Panc1 (cell line): ENCODE results near the gene SELENOT. TPM values are rescaled to one million over a fixed set of nuclear protein-coding genes. Genes with fewer than 3 reads are reported as not detected.

Source experiments
- ATAC-seq: fragments of 200-7000 bp; cut with Tn5 transposase; 2 replicates; pipeline ENCODE4 v1.9.1; 2020; ENCODE audit warnings: mild to moderate bottlenecking, moderate library complexity
- BruUV-seq: library from RNA; stranded (reverse); fragments of 400-500 nt; replicated peaks from 2 replicates; lab custom pipeline; 2021; lab: Mats Ljungman, UMichigan
- CTCF ChIA-PET: fragments of 300-600 bp; sonication (Branson Sonifier 250); formaldehyde crosslinking; loops from one replicate; lab custom pipeline; 2022; ENCODE audit warnings: antibody characterized with exemption; lab: Charles Lee
- POLR2A ChIA-PET: fragments of 300-600 bp; sonication (Branson Sonifier 250); formaldehyde crosslinking; loops from one replicate; lab custom pipeline; 2022; ENCODE audit warnings: antibody characterized with exemption; lab: Charles Lee
- DNase-seq: peaks from one replicate; pipeline ENCODE4 v3.0.0-alpha.2; 2010; ENCODE audit warnings: low read depth, low spot score
- H3K27ac ChIP-seq: 2 replicates; pipeline ENCODE4 v1.5.1; 2011; ENCODE audit warnings: mild to moderate bottlenecking, low read length, inconsistent platforms
- H3K27me3 ChIP-seq: fragments of 200-500 bp; sonication (Bioruptor generic); 2 replicates; pipeline ENCODE4 v1.6.0; 2014; ENCODE audit warnings: low read length, inconsistent platforms; ENCODE audit not compliant: control insufficient read depth, insufficient read depth
- H3K36me3 ChIP-seq: fragments of 200-500 bp; sonication (Bioruptor generic); 2 replicates; pipeline ENCODE4 v1.5.1; 2014; ENCODE audit warnings: inconsistent platforms, mild to moderate bottlenecking, low read length, moderate library complexity; ENCODE audit not compliant: control insufficient read depth, insufficient read depth
- H3K4me1 ChIP-seq: 2 replicates; pipeline ENCODE4 v1.5.1; 2011; ENCODE audit warnings: inconsistent platforms, mild to moderate bottlenecking, low read length, moderate library complexity; ENCODE audit not compliant: control insufficient read depth, insufficient read depth
- H3K4me3 ChIP-seq, 2 experiments: 2 replicates each; pipeline ENCODE4 v1.5.1; 2011 to 2012; ENCODE audit warnings: low read depth in 2 of 2, low read length in 2 of 2, mild to moderate bottlenecking in 2 of 2, inconsistent platforms in 1 of 2, moderate library complexity in 1 of 2
- H3K9me3 ChIP-seq: fragments of 200-500 bp; sonication (Bioruptor generic); 2 replicates; pipeline ENCODE4 v1.5.1; 2014; ENCODE audit warnings: low read depth, mild to moderate bottlenecking, inconsistent platforms, low read length, moderate library complexity; ENCODE audit not compliant: control insufficient read depth, insufficient read depth
- POLR2AphosphoS5 ChIP-seq: IDR thresholded peaks from 2 replicates; pipeline ENCODE4 v1.6.1; 2012; ENCODE audit warnings: mild to moderate bottlenecking, low read depth, low read length, moderate library complexity
- SIN3A ChIP-seq: IDR thresholded peaks from 2 replicates; pipeline ENCODE4 v1.6.1; 2012; ENCODE audit warnings: low read depth, mild to moderate bottlenecking, low read length, moderate library complexity, borderline replicate concordance; ENCODE audit not compliant: insufficient read depth
- TCF7L2 ChIP-seq: IDR thresholded peaks from 2 replicates; pipeline ENCODE4 v1.6.1; 2011; ENCODE audit warnings: mild to moderate bottlenecking, low read depth, low read length, inconsistent platforms
- in situ Hi-C: cut with HindIII; loops from 2 replicates; pipeline ENCODE4 v1.10.0; 2016; ENCODE audit warnings: low sequenced_read_pairs, low pct_unique_long_range_greater_than_20kb
- intact Hi-C: fragments of 100-400 bp; cut with micrococcal nuclease; formaldehyde crosslinking; loops from one replicate; pipeline ENCODE4 v1.10.0; 2022; ENCODE audit not compliant: unreplicated experiment
- total RNA-seq: library from RNA; stranded (reverse); gene quantifications from one replicate; pipeline ENCODE4 v1.2.1, GENCODE V29; 2021; ENCODE audit not compliant: unreplicated experiment
- TF ChIP-seq, protein P1 (sequence below), 2 experiments: IDR thresholded peaks; 2 replicates each; pipeline ENCODE4 v1.6.1; 2011 to 2012; ENCODE audit warnings: low read depth in 2 of 2, control low read depth in 1 of 2, low read length in 1 of 2, mild to moderate bottlenecking in 1 of 2, moderate library complexity in 1 of 2; ENCODE audit not compliant: insufficient read depth in 1 of 2
- TF ChIP-seq, protein P2 (sequence below): fragments of 450-650 bp; IDR thresholded peaks from 2 replicates; pipeline ENCODE4 v1.5.1; 2017; ENCODE audit warnings: mild to moderate bottlenecking

SELENOT gene
- total RNA-seq, 1 experiment from 2014 or later: 114 TPM

DNA sequence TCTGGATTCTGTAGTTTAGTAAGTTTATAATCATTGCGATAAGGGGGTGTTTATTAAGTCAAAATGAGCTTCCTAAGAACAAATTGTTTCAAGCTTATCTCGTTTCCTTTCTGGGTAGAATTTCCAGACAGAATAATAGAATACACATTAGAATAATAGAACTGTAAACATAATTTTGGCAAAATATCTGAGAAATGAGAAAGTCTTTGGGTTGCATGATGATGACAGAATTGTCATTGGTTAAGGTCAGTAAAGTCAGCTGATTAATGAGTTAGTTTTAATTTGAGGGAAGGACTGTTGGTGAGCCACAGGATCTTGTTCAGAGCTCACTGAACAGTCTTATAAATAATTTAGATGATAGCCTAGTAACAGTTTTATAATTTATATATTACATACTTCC lies 46.3 kb upstream of the SELENOT start:
- in situ Hi-C loops: no loop called here
- Histone ChIP-seq H3K4me3 (no peak overlapping the region), H3K27ac (no peak overlapping the region), H3K36me3 (peaks cover 28% of the 10 kb centered on the region), H3K9me3 (no peaks in the 10 kb centered on the region), H3K4me1 (no peaks in the 10 kb centered on the region), H3K27me3 (no peaks in the 10 kb centered on the region)
- DNase-seq (no peak), ATAC-seq (no peak)
- no TSS peak for BruUV-seq
- ChIA-PET CTCF (no interaction called here), POLR2A (no interaction called here)
- TF ChIP-seq POLR2AphosphoS5: no peak
- TF ChIP-seq, protein P1, sequence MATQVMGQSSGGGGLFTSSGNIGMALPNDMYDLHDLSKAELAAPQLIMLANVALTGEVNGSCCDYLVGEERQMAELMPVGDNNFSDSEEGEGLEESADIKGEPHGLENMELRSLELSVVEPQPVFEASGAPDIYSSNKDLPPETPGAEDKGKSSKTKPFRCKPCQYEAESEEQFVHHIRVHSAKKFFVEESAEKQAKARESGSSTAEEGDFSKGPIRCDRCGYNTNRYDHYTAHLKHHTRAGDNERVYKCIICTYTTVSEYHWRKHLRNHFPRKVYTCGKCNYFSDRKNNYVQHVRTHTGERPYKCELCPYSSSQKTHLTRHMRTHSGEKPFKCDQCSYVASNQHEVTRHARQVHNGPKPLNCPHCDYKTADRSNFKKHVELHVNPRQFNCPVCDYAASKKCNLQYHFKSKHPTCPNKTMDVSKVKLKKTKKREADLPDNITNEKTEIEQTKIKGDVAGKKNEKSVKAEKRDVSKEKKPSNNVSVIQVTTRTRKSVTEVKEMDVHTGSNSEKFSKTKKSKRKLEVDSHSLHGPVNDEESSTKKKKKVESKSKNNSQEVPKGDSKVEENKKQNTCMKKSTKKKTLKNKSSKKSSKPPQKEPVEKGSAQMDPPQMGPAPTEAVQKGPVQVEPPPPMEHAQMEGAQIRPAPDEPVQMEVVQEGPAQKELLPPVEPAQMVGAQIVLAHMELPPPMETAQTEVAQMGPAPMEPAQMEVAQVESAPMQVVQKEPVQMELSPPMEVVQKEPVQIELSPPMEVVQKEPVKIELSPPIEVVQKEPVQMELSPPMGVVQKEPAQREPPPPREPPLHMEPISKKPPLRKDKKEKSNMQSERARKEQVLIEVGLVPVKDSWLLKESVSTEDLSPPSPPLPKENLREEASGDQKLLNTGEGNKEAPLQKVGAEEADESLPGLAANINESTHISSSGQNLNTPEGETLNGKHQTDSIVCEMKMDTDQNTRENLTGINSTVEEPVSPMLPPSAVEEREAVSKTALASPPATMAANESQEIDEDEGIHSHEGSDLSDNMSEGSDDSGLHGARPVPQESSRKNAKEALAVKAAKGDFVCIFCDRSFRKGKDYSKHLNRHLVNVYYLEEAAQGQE (IDR thresholded peaks at IDR 0.05; ENCODE audit: insufficient read depth in 1 of 2, low read depth in 2 of 2, low read length in 1 of 2): no peak
- no peak for TF ChIP-seq TCF7L2
- TF ChIP-seq, protein P2, sequence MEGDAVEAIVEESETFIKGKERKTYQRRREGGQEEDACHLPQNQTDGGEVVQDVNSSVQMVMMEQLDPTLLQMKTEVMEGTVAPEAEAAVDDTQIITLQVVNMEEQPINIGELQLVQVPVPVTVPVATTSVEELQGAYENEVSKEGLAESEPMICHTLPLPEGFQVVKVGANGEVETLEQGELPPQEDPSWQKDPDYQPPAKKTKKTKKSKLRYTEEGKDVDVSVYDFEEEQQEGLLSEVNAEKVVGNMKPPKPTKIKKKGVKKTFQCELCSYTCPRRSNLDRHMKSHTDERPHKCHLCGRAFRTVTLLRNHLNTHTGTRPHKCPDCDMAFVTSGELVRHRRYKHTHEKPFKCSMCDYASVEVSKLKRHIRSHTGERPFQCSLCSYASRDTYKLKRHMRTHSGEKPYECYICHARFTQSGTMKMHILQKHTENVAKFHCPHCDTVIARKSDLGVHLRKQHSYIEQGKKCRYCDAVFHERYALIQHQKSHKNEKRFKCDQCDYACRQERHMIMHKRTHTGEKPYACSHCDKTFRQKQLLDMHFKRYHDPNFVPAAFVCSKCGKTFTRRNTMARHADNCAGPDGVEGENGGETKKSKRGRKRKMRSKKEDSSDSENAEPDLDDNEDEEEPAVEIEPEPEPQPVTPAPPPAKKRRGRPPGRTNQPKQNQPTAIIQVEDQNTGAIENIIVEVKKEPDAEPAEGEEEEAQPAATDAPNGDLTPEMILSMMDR: no peak
- TF ChIP-seq SIN3A: no peak
- intact Hi-C loops: no loop called here

DNA sequence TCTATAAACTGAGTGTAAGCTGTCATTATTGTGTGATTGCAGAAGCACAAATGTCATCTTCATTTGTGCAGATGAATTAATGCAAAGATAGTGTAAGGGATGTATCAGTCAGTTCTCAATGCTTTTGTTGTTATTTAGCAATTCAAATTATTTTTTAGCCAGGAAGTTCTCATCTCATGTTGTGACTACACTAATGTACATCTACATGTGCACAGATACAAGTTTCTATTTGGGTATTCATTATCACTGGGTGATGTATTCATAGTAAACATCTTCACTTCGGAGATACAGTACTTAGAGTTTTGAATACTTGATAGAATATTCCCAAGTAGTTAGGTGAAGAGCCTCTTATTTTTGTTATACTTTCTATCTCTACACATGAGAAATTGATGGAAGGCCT lies 45.4 kb upstream of the SELENOT start:
- no peak for ATAC-seq

More for the DNA sequence above, 45.4 kb upstream of the SELENOT start:
- H3K27me3 ChIP-seq: no peaks in the 10 kb centered on the region
- no peak overlapping the region for H3K27ac ChIP-seq
- no peak overlapping the region for H3K4me3 ChIP-seq
- DNase-seq: no peak
- TF ChIP-seq, protein P1 (IDR thresholded peaks at IDR 0.05; ENCODE audit: insufficient read depth in 1 of 2, low read depth in 2 of 2, low read length in 1 of 2): no peak
- TF ChIP-seq POLR2AphosphoS5 (no peak), TCF7L2 (no peak), SIN3A (no peak)
- TF ChIP-seq, protein P2: no peak
- BruUV-seq: no TSS peak
- H3K9me3 ChIP-seq: no peaks in the 10 kb centered on the region
- ChIA-PET POLR2A (interaction anchor here (0.7 kb wide), 2 partner anchors 12 to 218 kb away, joined by 7 to 9 read pairs; partner anchors contain the start of gene SERP1), CTCF (no interaction called here)
- in situ Hi-C loops: no loop called here
- peaks cover 19% of the 10 kb centered on the region; the same call in 1 of the 2 replicates for H3K36me3 ChIP-seq
- intact Hi-C loops: no loop called here
- no peaks in the 10 kb centered on the region for H3K4me1 ChIP-seq
